ENCODE data around the gene TUBG2.
"Not testable (repeated sequence)": the region's sequence is repeated elsewhere in the genome, so short reads cannot be mapped to it uniquely, and the experiment has no call there.

TUBG2 gene

GRCh38 chr17:42623271-42623670 is 35.8 kb upstream of the TUBG2 start:
- Histone ChIP-seq H2BK5ac (ENCODE audit: low read depth, low read length, poor library complexity, severe bottlenecking) (no peak overlapping the region), H3K79me1 (replicated peaks; ENCODE audit: low read length, poor library complexity, severe bottlenecking) (no peaks in the 10 kb centered on the region), H3K9me3 (ENCODE audit: control insufficient read depth, low read length) (no peaks in the 10 kb centered on the region), H4K8ac (ENCODE audit: low read length) (no peak overlapping the region), H3K4me3 (ENCODE audit: insufficient read depth in 1 of 2, low read depth in 1 of 2, low read length in 2 of 2) (no peak overlapping the region), H3K36me3 (ENCODE audit: control insufficient read depth in 1 of 2, insufficient read depth in 2 of 2, low read depth in 1 of 2, low read length in 2 of 2) (no peaks in the 10 kb centered on the region), H3K23ac (ENCODE audit: low read length in 2 of 2) (no peak overlapping the region), H3K4ac (ENCODE audit: low read depth in 1 of 2, low read length in 2 of 2) (no peak overlapping the region), H3K18ac (ENCODE audit: low read depth in 1 of 2, low read length in 2 of 2) (no peak overlapping the region), H2AK5ac (ENCODE audit: low read length, severe bottlenecking) (no peak overlapping the region), H3K27me3 (ENCODE audit: control insufficient read depth in 1 of 2, insufficient read depth in 1 of 2, low read length in 2 of 2) (no peaks in the 10 kb centered on the region), H4K91ac (ENCODE audit: low read length) (no peak overlapping the region), H3K4me2 (ENCODE audit: low read length, poor library complexity, severe bottlenecking) (no peak overlapping the region), H3K9ac (ENCODE audit: low read length) (no peak overlapping the region), H3K14ac (ENCODE audit: low read length in 2 of 2) (no peak overlapping the region), H3K4me1 (ENCODE audit: control insufficient read depth, insufficient read depth, low read depth, low read length) (peaks cover 3% of the 10 kb centered on the region), H2AFZ (ENCODE audit: low read depth, low read length) (no peak overlapping the region), H2BK12ac (ENCODE audit: low read length in 2 of 2) (no peak overlapping the region), H2BK120ac (ENCODE audit: low read depth, low read length) (no peak overlapping the region), H2BK15ac (ENCODE audit: low read depth, poor library complexity, severe bottlenecking) (no peak overlapping the region), H3K27ac (ENCODE audit: low read length, poor library complexity, severe bottlenecking) (no peak overlapping the region)
- WGBS, result 73% methylated on average over 1 of the region's 2 CpGs
- no peak for DNase-seq

- Histone ChIP-seq H2AK5ac (ENCODE audit: low read length, severe bottlenecking) (no peak overlapping the region), H3K27me3 (ENCODE audit: control insufficient read depth in 1 of 2, insufficient read depth in 1 of 2, low read length in 2 of 2) (no peaks in the 10 kb centered on the region), H3K27ac (ENCODE audit: low read length, poor library complexity, severe bottlenecking) (no peak overlapping the region), H2BK5ac (ENCODE audit: low read depth, low read length, poor library complexity, severe bottlenecking) (no peak overlapping the region), H3K9ac (ENCODE audit: low read length) (no peak overlapping the region), H4K91ac (ENCODE audit: low read length) (no peak overlapping the region), H3K9me3 (ENCODE audit: control insufficient read depth, low read length) (no peaks in the 10 kb centered on the region), H2BK12ac (ENCODE audit: low read length in 2 of 2) (no peak overlapping the region), H3K4ac (ENCODE audit: low read depth in 1 of 2, low read length in 2 of 2) (no peak overlapping the region), H3K79me1 (replicated peaks; ENCODE audit: low read length, poor library complexity, severe bottlenecking) (no peaks in the 10 kb centered on the region), H3K4me1 (ENCODE audit: control insufficient read depth, insufficient read depth, low read depth, low read length) (no peaks in the 10 kb centered on the region), H3K4me3 (ENCODE audit: insufficient read depth in 1 of 2, low read depth in 1 of 2, low read length in 2 of 2) (no peak overlapping the region), H2BK15ac (ENCODE audit: low read depth, poor library complexity, severe bottlenecking) (no peak overlapping the region), H3K36me3 (ENCODE audit: control insufficient read depth in 1 of 2, insufficient read depth in 2 of 2, low read depth in 1 of 2, low read length in 2 of 2) (no peaks in the 10 kb centered on the region), H3K4me2 (ENCODE audit: low read length, poor library complexity, severe bottlenecking) (no peak overlapping the region), H3K23ac (ENCODE audit: low read length in 2 of 2) (no peak overlapping the region), H4K8ac (ENCODE audit: low read length) (no peak overlapping the region), H2AFZ (ENCODE audit: low read depth, low read length) (no peak overlapping the region), H3K14ac (ENCODE audit: low read length in 2 of 2) (no peak overlapping the region), H3K18ac (ENCODE audit: low read depth in 1 of 2, low read length in 2 of 2) (no peak overlapping the region), H2BK120ac (ENCODE audit: low read depth, low read length) (no peak overlapping the region)
- WGBS, result 89% methylated on average over 7 of the region's 7 CpGs
- no peak for DNase-seq
Observed at GRCh38 chr17:42623732-42624596, 35.1 kb upstream of the TUBG2 start.

GRCh38 chr17:42627032-42627764 is 31.9 kb upstream of the TUBG2 start:
- not testable (repeated sequence) for H2AFZ ChIP-seq (ENCODE audit: low read depth, low read length); H3K9ac ChIP-seq (ENCODE audit: low read length); H3K4me1 ChIP-seq (ENCODE audit: control insufficient read depth, insufficient read depth, low read depth, low read length); H3K4ac ChIP-seq (ENCODE audit: low read depth in 1 of 2, low read length in 2 of 2); H2AK5ac ChIP-seq (ENCODE audit: low read length, severe bottlenecking); H3K27me3 ChIP-seq (ENCODE audit: control insufficient read depth in 1 of 2, insufficient read depth in 1 of 2, low read length in 2 of 2); H3K18ac ChIP-seq (ENCODE audit: low read depth in 1 of 2, low read length in 2 of 2); H3K36me3 ChIP-seq (ENCODE audit: control insufficient read depth in 1 of 2, insufficient read depth in 2 of 2, low read depth in 1 of 2, low read length in 2 of 2); H4K91ac ChIP-seq (ENCODE audit: low read length); DNase-seq; H3K4me3 ChIP-seq (ENCODE audit: insufficient read depth in 1 of 2, low read depth in 1 of 2, low read length in 2 of 2); H3K23ac ChIP-seq (ENCODE audit: low read length in 2 of 2); H4K8ac ChIP-seq (ENCODE audit: low read length); H3K4me2 ChIP-seq (ENCODE audit: low read length, poor library complexity, severe bottlenecking); H3K14ac ChIP-seq (ENCODE audit: low read length in 2 of 2); H2BK12ac ChIP-seq (ENCODE audit: low read length in 2 of 2); H2BK5ac ChIP-seq (ENCODE audit: low read depth, low read length, poor library complexity, severe bottlenecking); H3K9me3 ChIP-seq (ENCODE audit: control insufficient read depth, low read length); H2BK120ac ChIP-seq (ENCODE audit: low read depth, low read length); H3K27ac ChIP-seq (ENCODE audit: low read length, poor library complexity, severe bottlenecking); H3K79me1 ChIP-seq (replicated peaks; ENCODE audit: low read length, poor library complexity, severe bottlenecking); H2BK15ac ChIP-seq (ENCODE audit: low read depth, poor library complexity, severe bottlenecking)
- 93% methylated on average over 3 of the region's 6 CpGs for WGBS

- Histone ChIP-seq H2AK5ac (ENCODE audit: low read length, severe bottlenecking) (no peak overlapping the region), H3K27me3 (ENCODE audit: control insufficient read depth in 1 of 2, insufficient read depth in 1 of 2, low read length in 2 of 2) (no peaks in the 10 kb centered on the region)
Observed at GRCh38 chr17:42629411-42630009, 29.6 kb upstream of the TUBG2 start.

More at GRCh38 chr17:42629411-42630009, 29.6 kb upstream of the TUBG2 start:
- Histone ChIP-seq H3K9me3 (ENCODE audit: control insufficient read depth, low read length) (no peaks in the 10 kb centered on the region), H3K14ac (ENCODE audit: low read length in 2 of 2) (no peak overlapping the region), H2BK120ac (ENCODE audit: low read depth, low read length) (no peak overlapping the region), H4K91ac (ENCODE audit: low read length) (no peak overlapping the region), H3K18ac (ENCODE audit: low read depth in 1 of 2, low read length in 2 of 2) (no peak overlapping the region), H4K8ac (ENCODE audit: low read length) (no peak overlapping the region), H3K23ac (ENCODE audit: low read length in 2 of 2) (no peak overlapping the region), H3K36me3 (ENCODE audit: control insufficient read depth in 1 of 2, insufficient read depth in 2 of 2, low read depth in 1 of 2, low read length in 2 of 2) (no peaks in the 10 kb centered on the region), H3K27ac (ENCODE audit: low read length, poor library complexity, severe bottlenecking) (no peak overlapping the region), H3K9ac (ENCODE audit: low read length) (no peak overlapping the region), H3K4me1 (ENCODE audit: control insufficient read depth, insufficient read depth, low read depth, low read length) (no peaks in the 10 kb centered on the region), H2BK15ac (ENCODE audit: low read depth, poor library complexity, severe bottlenecking) (no peak overlapping the region), H2BK5ac (ENCODE audit: low read depth, low read length, poor library complexity, severe bottlenecking) (no peak overlapping the region), H3K4me2 (ENCODE audit: low read length, poor library complexity, severe bottlenecking) (no peak overlapping the region), H2AFZ (ENCODE audit: low read depth, low read length) (no peak overlapping the region), H2BK12ac (ENCODE audit: low read length in 2 of 2) (no peak overlapping the region), H3K79me1 (replicated peaks; ENCODE audit: low read length, poor library complexity, severe bottlenecking) (no peaks in the 10 kb centered on the region), H3K4ac (ENCODE audit: low read depth in 1 of 2, low read length in 2 of 2) (no peak overlapping the region), H3K4me3 (ENCODE audit: insufficient read depth in 1 of 2, low read depth in 1 of 2, low read length in 2 of 2) (no peak overlapping the region)
- 67% methylated on average over 1 of the region's 3 CpGs for WGBS
- DNase-seq, result no peak
